A673 (cell line): ENCODE results near the gene JAG1.

Experiments
- CTCF ChIP-seq: fragments of 300-800, 200-600 bp; sonication (generic); conservative IDR thresholded peaks from 2 replicates; pipeline ENCODE4 v1.5.1; 2017; ENCODE audit warnings: low read depth, mild to moderate bottlenecking, antibody characterized with exemption, low read length, moderate library complexity, mixed read lengths
- EZH2 ChIP-seq: fragments of 200-600 bp; sonication (generic); IDR thresholded peaks from 2 replicates; pipeline ENCODE4 v1.6.1; 2017; ENCODE audit warnings: borderline replicate concordance, low read depth, mild to moderate bottlenecking, mixed read lengths, antibody characterized with exemption, low read length; ENCODE audit not compliant: poor library complexity, severe bottlenecking

GRCh38 chr20:10609276-10609675 lies 64.5 kb downstream of the JAG1 start:
- TF ChIP-seq CTCF, result no peak
- TF ChIP-seq EZH2, result no peak
